EH (cell line): Measurements from ENCODE around the gene EFEMP2.
"Not testable (repeated sequence)": the region's sequence is repeated elsewhere in the genome, so short reads cannot be mapped to it uniquely, and the experiment has no call there.

ENCODE experiments used
- DNase-seq: peaks from one replicate; pipeline ENCODE4 v3.0.0-alpha.2; 2015; ENCODE audit warnings: low read depth

The EFEMP2 gene

DNA sequence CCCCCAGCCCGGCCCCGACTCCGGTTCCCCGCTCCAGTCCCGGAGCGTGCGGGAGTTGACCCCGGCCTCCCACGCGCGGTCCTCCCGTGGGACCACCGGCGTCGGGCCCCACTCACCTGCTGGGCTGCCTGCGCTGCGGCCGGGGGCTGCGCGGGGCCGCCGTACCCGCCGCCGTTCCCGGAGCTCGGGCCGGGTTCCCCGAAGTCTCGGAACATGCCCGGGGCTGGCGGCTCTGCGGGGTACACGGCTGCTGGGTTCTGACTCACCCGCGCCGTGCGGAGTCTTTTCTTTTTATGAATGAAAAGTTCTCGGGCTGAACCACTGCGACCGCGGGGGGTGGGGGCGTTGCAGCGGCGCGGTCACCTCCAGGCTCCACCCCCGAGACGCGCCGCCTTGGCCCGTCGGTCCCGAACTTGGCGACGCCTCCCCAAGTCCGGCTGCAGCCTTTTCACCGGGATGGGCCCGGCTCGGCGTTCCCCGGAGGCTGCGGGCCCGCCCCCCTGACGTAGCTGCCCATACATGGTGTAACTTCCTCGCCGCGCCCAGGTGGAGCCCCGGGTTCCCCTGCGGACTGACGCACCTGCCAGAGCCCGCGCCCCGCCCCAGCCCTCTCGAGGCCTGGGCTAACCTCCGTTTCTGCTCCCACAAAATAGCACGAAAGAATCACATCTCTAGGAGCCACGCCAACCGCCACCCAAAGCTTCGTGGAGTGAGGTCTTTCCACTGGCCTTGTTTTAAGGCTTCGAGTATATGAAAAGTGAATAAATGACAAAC is 27.7 kb upstream of the EFEMP2 start, which contains the start of gene FOSL1:
Gene FOSL1, minus strand, starts transcription at position 264 of the 774 bp plus-strand sequence. Its CDS starts 49 bp downstream, at position 215.
- DNase-seq, result peak; percentile 95

DNA sequence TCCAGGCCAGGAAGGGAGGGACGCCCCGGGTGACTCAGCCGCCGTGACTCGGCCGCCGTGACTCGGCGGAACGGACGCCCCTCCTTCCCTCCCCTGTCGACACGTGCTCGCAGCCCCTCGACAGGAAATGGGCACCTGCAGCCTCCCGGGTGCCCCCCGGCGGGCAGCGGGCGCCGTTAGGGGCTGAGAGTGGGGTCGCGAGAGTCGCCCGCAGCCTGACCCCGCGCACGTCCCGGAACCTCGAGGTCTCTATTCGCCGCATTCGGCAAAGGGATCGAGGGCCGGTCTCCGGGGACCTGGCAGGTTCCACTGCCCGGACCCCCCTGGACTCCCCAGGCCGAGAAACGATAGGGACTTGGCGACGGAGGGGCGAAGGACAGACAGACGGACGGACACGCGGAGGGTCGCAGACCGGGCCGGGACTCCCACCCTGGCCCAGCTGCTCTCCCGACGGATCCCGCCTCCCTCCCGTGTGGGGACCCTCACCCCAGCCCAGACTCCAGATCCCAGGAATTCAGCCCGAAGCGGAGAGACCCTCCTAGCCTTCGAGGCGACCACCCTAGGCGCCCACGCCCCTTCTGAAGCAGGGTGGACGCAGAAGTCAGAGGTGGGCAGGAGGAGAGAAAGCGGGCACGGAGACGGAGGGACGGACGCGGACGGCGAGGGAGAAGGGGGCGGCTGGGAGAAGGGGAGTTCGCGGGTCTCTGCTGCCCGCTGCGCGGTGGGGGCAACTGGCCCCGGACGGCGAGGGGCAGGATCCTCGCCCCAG is 26.9 kb upstream of the EFEMP2 start:
- DNase-seq, result peak; percentile 87

DNA sequence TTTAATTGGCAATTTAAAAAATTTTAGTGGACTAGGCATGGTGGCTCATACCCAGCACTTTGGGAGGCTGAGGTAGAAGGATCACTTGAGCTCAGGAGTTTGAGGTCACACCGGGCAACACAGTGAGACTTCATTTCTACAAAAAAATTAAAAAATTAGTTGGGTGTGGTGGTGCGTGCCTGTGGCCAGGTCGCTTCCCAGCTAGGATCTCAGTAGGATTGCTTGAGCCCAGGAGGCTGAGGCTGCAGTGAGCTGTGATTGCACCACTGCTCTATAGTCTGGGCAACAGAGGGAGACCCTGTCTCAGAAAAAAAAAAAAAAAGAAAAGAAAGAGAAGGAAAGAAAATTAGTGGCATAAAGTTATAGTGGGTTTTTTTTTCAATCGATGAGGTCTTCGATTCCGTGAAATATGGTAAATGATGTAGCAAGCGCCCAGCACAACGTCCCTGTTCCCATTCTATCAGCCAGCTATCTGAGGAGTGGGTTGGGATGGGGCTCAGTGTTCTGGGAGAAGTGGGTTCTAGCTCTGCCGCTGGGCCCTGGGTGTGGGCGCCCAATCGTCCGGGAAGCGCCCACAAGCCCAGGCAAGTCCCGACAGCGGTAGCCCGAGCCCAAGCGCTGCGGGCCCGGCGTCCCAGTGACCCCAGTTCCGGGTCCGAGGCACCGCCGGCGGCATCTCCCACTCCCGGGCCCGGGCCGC is 26.2 kb upstream of the EFEMP2 start:
- peak; percentile 54 for DNase-seq

DNA sequence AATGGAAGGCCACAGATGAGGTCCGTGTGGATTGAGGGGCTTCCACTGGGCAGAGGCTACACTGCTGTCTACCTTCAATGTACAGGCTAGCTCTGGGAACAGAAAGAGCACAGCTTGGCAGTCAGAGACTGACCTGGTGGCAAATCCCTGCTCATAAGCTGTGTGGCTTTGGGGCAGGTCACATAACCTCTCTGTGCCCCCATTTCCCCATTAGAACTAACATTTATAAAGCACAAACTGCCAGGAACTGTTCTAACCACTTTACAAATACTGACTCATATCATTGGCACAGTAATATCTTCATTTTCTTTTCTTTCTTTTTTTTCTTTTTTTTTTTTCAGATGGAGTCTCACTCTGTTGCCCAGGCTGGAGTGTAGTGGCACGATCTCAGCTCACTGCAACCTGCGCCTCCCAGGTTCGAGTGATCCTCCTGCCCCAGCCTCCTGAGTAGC is 24.4 kb upstream of the EFEMP2 start:
- DNase-seq, result no peak

DNA sequence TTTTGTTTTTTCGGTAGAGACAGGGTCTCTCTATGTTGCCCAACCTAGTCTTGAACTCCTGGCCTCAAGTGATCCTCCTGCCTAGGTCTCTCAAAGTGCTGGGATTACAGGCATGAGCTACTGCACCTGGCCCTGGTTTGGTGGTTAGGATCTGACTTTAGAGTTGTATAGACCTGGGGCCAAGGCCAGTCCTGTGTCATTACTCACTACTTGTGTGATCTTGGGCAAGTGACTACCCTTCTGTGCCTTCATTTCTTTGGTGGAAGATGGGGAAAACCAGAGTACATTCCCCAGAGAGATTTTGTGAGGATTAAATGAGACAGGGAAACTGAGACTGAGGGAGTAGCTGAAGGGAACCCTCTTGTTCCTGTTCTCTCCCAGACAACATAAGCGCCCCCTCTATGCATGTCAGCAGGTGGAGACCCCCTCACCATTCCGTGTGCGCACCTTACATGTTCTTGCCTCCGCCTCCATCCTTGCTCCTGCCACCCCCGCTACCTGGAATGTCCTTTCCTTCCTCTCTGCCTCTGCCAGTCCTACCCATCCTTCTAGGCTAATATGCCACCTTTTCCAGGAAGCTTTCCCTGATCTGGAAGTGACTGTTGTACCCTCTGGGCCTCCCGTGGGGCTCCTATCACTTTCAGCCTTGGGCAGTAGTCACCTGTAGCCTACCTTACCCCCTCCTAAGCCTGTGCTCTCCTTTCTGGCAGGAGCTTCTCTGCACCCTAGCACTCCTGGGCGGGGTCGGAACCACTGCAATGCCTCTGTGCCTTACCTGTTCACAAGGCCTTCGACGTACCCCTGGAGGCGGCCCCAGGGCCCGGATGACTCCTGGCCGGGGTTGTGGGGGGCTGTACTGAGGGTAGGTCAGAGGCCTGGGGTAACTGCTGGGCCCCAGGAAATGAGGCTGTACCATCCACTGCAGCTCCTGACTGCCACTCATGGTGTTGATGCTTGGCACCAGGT is 23.7 kb upstream of the EFEMP2 start:
- no peak for DNase-seq

DNA sequence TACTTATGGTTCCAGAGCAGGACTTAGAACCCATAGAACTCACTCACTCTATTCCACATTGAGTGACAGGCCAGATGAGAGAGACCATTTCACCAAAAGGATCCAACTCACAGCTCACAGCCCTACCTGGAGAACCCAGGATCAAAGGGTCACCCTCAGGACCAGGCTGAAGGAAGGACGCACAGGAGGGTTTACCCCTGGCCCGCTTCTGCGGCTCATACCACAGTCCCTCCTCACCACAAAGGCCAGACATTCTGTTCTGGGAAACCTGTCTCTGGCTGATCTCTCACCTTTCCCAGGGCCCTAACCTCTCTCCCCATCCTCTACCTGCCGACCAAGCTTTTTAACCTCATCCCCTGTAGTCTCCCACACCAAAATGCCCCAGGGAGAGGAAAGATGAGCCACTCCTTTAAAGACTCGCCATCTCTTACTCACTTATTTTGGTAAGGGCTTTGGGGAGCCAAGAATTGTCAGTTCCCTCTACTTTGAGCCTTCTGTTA is 22.9 kb upstream of the EFEMP2 start:
- no peak for DNase-seq

DNA sequence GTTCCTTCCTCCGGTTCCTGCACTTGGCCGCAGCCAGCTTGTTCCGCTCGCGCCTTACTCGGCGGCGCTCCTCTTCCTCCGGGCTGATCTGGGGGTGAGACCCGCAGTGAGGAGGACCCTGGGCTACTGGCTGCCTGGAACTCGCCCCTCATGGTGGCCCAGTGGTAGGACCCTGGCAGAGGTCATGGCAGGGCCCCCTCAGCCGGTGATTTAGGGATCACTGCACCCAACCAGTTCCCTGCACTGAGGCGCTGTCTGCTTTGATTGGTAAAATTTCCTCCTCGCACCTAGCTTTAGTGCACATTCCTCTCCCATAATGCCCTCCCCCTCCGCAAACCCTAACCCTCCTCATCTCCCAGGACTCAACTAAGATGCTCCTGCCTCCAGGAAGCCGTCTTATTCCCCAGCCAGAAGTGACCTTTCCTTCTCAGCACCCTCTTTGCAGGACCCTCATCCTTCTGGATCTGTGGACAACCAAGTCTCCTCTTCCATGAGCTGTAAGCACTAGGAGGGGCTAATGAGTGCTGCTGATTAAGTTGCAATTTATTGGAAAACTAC is 21.5 kb upstream of the EFEMP2 start:
- DNase-seq, result no peak

DNA sequence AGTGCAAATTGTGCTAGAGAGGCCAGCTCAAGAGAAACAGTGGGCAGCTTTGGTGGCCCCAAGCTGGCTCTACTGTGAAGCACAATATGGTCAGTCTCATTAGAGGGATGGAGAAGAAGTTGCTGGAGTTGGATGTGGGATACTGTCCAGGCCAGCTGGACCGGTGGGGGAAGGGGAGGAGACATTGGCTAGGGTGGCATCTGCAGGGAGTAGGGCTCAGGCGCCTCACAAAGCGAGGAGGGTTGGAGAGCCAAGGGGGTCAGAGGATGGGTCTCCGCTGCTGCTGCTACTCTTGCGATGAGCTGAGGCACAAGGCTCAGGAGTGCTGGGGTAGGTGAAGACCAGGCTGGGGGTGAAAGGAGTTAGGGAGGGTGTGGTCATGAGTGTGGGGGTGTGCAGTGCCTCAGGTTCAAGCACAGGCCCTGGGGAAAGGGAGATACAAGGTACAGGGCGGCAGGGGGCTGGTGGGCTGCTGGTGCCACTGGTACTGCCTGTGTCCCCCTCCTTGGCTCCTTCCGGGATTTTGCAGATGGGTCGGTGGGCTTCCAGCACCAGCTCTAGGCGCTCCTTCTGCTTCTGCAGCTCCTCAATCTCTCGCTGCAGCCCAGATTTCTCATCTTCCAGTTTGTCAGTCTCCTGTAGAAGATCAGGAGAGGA is 20.2 kb upstream of the EFEMP2 start:
- DNase-seq, result no peak

DNA sequence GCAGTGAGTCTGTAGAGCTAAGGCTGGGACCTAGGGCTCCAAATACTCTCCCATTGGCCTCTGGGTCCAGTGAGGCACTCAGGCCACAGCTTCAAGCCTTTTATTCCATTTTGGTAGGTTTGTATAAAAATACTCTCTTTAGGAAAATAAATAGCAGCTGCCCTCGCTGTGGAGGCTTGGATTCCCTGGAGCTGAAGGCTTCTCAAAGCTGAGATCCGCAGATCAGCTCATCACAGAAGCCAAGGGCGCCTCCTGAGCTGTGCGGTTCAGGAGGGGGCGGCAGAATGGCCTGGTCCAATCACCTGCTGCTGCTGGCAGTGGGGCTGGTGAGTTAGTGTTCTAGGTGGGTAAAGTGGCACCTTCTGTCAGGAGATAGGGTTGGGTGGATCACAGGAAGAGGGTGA is 19.5 kb upstream of the EFEMP2 start:
- not testable (repeated sequence) for DNase-seq

DNA sequence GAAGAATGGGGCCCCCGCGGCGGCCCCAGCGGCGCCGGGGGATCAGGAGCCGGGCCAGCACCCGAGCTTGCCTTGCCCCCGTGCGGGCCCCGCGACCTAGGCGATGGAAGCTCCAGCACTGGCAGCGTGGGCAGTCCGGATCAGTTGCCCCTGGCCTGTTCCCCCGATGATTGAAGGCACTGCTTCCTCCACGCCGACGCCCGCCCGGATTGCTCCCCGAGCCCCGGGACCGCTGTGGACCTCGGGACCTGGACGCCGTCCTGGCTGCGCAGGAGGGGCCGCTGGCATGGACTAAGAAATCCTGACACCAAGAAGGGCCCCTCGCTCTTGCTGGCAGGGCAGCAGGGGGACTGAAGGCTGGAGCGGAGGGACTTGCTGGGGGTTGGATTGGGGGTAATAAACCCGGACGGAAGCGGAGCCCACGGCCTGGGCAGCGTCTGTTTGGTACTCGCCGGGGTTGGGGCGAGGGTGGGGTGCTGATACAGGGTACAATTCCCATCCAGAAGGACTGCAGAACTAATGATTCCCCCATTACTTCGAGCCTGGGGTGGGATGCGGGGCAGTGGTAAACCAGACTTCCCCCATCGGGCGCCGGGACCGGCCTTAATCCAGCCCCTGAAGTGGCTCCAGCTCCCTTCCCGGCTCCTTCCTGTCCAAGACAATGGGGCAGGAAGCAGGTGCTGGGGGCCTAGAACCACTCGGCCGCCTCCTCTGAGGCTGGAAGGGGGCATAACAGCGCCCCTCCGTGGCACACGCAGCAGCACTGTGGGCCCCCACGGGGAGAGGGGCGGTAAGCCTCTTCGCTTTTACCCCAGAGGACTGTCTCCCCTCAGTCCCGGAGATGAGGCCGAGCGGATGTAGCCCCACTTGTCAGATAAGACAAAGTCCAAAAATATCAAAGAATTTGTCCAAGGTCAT is 18.9 kb upstream of the EFEMP2 start:
- DNase-seq, result peak; percentile 56

DNA sequence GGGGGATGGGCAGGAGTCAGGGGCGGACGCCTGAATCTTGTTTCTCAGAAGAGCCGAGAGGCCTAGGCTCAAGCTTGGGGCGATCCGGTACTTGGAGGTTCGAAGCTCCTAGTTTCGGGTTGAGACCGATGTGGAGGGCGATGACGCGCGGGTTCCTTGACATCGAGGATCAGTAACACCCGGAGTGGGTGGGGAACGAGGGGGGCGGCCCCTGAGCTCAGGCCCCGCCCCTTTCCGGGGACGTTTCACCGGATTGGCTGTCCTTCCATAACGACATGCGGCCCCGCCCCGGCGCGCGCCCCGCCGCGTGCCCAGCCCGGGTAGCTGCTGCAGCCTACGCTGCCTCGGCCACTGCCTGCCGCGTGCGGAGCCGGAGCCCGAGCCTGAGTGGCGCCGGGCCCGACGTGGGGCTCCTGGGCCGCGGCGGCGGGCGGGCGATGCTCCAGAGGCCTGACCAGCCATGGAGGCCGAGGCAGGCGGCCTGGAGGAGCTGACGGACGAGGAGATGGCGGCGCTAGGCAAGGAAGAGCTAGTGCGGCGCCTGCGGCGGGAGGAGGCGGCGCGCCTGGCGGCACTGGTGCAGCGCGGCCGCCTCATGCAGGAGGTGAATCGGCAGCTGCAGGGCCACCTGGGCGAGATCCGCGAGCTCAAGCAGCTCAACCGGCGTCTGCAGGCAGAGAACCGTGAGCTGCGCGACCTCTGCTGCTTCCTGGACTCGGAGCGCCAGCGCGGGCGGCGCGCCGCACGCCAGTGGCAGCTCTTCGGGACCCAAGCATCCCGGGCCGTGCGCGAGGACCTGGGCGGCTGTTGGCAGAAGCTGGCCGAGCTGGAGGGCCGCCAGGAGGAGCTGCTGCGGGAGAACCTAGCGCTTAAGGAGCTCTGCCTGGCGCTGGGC is 18.0 kb upstream of the EFEMP2 start, which contains the start of gene CCDC85B:
Gene CCDC85B, plus strand, starts transcription at position 350 of the 895 bp plus-strand sequence. Its CDS starts 111 bp downstream, at position 461.
- DNase-seq, result peak; percentile 97

DNA sequence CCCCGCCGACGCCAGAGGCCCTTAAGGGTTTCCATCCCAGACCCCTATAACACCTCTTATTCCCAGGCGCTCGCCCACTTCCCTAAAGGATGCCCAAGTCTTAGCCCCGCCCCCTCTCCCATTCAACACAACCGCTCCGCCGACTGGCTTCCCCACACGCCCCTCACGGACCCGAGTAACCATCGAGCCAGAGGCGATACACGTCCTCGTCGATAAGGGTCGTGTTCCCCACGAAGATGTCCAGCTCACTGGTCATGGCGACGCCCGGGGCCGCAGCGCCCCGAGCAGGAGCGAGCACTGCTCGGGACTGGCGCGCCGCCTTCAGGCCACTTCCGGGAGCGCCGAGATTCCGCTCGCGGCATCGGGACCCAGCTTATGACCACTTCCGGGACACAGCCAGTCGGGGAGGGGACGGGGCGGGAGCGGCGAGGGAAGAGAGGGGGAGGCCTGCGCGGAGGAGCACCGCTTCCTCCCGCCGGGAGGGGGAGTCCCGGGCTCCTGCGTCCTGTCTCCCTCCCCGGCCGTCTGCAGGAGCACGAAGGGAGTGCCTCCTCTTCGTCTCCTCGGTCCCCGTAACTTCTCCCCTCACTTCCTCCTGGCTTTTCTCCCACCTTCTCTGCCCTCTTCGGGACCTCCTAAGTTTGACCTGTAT is 15.7 kb upstream of the EFEMP2 start, which contains the start of gene FIBP:
Gene FIBP, minus strand, starts transcription at position 309 of the 652 bp plus-strand sequence. Its CDS starts 53 bp downstream, at position 256.
- peak; percentile 97 for DNase-seq

DNA sequence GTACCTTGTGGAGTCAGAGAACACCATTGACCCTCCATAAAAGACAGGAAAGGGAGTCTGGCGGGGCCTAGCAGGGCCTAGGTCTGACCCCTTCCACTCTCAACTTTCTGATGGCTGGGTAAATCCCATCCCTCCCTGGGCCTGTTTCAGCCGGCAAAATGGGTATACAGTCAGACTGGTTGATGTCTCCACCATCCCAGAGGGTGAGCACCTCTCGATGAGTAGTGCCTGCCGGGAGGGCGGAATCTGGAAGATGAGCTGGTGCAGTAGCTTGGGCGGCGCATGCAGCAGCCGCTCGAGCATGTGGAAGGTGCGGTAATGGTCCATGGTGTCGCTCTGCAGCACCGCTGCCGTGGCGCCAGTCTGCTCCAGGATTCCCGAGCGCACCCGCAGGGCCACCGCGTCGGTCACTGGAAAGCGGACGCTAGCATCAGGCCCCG is 15.1 kb upstream of the EFEMP2 start:
- DNase-seq, result peak; percentile 67

DNA sequence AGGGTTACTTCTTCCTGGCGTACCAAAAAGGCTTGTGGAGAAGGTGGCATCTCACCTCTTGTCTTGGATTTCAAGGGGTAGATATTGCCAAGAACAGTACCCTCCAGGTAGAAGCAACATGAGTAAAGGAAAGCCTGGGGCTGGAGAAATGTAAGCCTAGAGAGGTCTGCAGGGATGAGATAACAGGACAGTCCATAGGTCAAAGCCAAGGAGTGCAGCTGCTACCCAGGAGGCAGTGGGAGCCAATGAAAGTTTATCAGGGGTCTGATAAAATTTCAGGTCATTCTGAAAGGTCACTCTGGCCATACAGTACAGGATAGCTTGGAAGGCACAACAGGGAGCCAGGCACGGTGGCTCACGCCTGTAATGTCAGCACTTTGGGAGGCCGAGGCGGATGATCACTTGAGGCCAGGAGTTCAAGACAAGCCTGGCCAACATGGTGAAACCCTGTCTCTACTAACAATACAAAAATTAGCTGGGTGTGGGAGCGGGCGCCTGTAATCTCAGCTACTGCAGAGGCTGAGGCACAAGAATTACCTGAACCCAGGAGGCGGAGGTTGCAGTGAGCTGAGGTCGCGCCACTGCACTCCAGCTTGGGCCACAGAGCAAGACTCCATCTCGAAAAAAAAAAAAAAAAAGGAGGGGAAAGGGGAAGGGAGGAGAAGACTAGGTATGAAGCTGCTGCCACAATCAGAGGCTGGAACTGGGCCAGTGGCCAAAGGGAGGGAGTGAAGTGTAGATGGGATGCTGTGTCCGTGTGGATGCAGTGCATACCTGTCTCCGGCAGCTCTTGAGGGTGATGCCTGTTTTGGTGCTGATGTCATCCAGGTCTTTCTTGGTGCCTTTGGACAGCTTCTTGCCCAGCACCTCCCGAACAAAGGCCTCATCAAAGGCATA is 14.5 kb upstream of the EFEMP2 start:
- no peak for DNase-seq

DNA sequence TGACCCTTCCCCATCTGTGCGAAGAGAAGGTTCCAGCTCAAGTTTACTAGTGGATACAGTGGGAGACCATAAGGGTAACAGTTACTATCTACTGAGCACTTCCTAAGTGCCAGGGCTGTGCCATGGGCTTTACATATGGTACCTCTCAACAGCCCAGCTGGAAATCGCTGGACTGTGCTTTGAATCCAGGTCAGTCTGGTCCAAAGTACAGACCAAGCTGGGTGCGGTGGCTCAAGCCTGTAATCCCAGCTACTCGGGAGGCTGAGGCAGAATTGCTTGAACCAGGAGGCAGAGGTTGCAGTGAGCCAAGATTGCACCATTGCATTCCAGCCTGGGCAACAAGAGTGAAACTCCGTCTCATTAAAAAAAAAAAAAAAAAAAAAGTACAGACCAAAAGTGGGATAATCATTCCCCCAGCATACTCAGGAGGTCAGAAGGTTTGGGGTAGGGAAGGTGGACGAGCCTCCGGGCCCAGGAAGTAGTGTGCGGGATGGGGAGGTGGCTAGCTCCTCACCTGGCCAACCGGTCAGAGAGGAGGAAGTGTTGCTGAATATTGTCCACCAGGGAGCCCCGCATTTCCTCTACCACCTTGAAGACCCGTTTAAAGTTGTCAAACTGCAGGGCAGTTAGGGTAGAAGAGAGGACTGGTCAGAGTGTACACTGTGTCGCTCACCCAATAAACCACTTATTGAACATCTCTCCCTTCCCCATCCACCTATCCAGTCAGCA is 13.4 kb upstream of the EFEMP2 start:
- DNase-seq, result no peak
